Lower leg skin (tissue), 3 donors: Measurements from ENCODE around the gene CABYR.

Experiments
- POLR2A ChIP-seq, 2 donors: fragments of 450-650 bp; IDR thresholded peaks; one replicate each; pipeline ENCODE4 v1.6.1; 2016 to 2017; ENCODE audit warnings: antibody characterized with exemption in 2 of 2, mild to moderate bottlenecking in 1 of 2, moderate library complexity in 1 of 2
- TF ChIP-seq, protein P1 (sequence below), 3 donors: fragments of 450-650 bp; IDR thresholded peaks; one replicate each; pipeline ENCODE4 v1.5.1; 2016; ENCODE audit warnings: antibody characterized with exemption in 3 of 3, mild to moderate bottlenecking in 3 of 3, moderate library complexity in 2 of 3

DNA sequence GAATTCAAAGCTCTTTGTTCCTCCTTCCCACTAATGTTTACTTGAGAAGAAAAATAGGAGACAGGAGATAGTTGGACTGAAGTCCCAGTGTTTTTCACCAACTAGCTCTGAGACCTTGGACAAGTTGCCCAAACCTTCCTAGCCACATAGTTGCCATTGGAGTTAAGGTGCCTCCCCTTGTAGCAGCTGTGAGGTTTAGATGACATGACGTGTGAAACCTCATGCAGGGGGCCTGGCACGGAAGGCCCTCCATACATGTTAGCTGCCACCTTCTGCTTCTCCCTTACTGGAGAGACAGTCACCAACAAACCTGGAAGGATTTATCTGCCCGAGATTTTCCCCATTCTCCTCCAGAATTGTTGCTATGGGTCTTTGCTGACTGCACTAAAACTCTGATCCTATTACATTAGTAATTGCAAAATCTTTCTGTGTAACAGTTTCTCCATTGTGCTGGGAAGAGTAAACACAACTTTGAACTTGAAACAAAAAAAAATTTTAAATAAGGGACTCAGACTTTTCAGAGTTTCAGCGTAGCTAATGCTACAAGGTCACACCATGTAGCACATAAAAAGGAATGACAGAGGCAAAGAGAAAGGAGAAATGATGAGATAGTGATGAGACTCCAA, 23.8 kb upstream of the CABYR start:
- TF ChIP-seq POLR2A (IDR thresholded peaks at IDR 0.05) = no peak
- TF ChIP-seq, protein P1, sequence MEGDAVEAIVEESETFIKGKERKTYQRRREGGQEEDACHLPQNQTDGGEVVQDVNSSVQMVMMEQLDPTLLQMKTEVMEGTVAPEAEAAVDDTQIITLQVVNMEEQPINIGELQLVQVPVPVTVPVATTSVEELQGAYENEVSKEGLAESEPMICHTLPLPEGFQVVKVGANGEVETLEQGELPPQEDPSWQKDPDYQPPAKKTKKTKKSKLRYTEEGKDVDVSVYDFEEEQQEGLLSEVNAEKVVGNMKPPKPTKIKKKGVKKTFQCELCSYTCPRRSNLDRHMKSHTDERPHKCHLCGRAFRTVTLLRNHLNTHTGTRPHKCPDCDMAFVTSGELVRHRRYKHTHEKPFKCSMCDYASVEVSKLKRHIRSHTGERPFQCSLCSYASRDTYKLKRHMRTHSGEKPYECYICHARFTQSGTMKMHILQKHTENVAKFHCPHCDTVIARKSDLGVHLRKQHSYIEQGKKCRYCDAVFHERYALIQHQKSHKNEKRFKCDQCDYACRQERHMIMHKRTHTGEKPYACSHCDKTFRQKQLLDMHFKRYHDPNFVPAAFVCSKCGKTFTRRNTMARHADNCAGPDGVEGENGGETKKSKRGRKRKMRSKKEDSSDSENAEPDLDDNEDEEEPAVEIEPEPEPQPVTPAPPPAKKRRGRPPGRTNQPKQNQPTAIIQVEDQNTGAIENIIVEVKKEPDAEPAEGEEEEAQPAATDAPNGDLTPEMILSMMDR (IDR thresholded peaks at IDR 0.05) = no peak
